Loucy (cell line): Measurements from ENCODE around the gene LHPP.

Experiments used
- H2AFZ ChIP-seq: fragments of 200-600 bp; sonication (generic); 2 replicates; pipeline ENCODE4 v1.6.0; 2016; ENCODE audit warnings: antibody characterized with exemption, mild to moderate bottlenecking, low read length, moderate library complexity
- H3F3A ChIP-seq: fragments of 200-600 bp; 2 replicates; pipeline ENCODE4 v1.6.0; 2016; ENCODE audit warnings: antibody characterized with exemption, low read depth, mild to moderate bottlenecking
- H3K27me3 ChIP-seq: fragments of 200-600 bp; sonication (generic); 2 replicates; pipeline ENCODE4 v1.6.1; 2014; ENCODE audit warnings: low read length, mild to moderate bottlenecking; ENCODE audit not compliant: insufficient read depth, poor library complexity, severe bottlenecking
- H3K36me3 ChIP-seq: fragments of 200-600 bp; sonication (generic); 2 replicates; pipeline ENCODE4 v1.6.1; 2016; ENCODE audit warnings: low read length; ENCODE audit not compliant: insufficient read depth
- H3K4me1 ChIP-seq: fragments of 200-600 bp; sonication (generic); 2 replicates; pipeline ENCODE4 v1.5.1; 2014; ENCODE audit warnings: low read length, mild to moderate bottlenecking; ENCODE audit not compliant: insufficient read depth, poor library complexity, severe bottlenecking
- H3K4me2 ChIP-seq: fragments of 200-600 bp; sonication (generic); 2 replicates; pipeline ENCODE4 v1.6.0; 2014; ENCODE audit warnings: antibody characterized with exemption, low read length, low read depth, mild to moderate bottlenecking; ENCODE audit not compliant: poor library complexity, severe bottlenecking
- H3K4me3 ChIP-seq: fragments of 200-600 bp; sonication (generic); 2 replicates; pipeline ENCODE4 v1.5.1; 2014; ENCODE audit warnings: low read length, mild to moderate bottlenecking, mixed read lengths; ENCODE audit not compliant: poor library complexity, severe bottlenecking
- H3K79me2 ChIP-seq: fragments of 200-600 bp; sonication (generic); 2 replicates; pipeline ENCODE4 v1.6.1; 2014; ENCODE audit warnings: low read length; ENCODE audit not compliant: insufficient read depth
- H3K9ac ChIP-seq: fragments of 200-600 bp; sonication (generic); 2 replicates; pipeline ENCODE4 v1.6.0; 2014; ENCODE audit warnings: mild to moderate bottlenecking, low read depth, low read length, moderate library complexity; ENCODE audit not compliant: poor library complexity, severe bottlenecking
- H3K9me2 ChIP-seq: fragments of 200-600 bp; sonication (generic); replicated peaks from 2 replicates; pipeline ENCODE4 v1.6.1; 2016; ENCODE audit warnings: low read depth, low read length, mixed read lengths
- H3K9me3 ChIP-seq: fragments of 200-600 bp; sonication (generic); 2 replicates; pipeline ENCODE4 v1.6.1; 2014; ENCODE audit warnings: mild to moderate bottlenecking, antibody characterized with exemption, low read length, low read depth; ENCODE audit not compliant: insufficient read depth
- H4K20me1 ChIP-seq: fragments of 200-600 bp; sonication (generic); 2 replicates; pipeline ENCODE4 v1.6.0; 2014; ENCODE audit warnings: antibody characterized with exemption, low read length, mild to moderate bottlenecking; ENCODE audit not compliant: insufficient read depth, poor library complexity, severe bottlenecking
- CTCF ChIP-seq: fragments of 200-600 bp; sonication (generic); conservative IDR thresholded peaks from 2 replicates; pipeline ENCODE4 v1.5.1; 2014; ENCODE audit warnings: mild to moderate bottlenecking, antibody characterized with exemption, low read length
- EZH2phosphoT487 ChIP-seq: fragments of 200-600 bp; IDR thresholded peaks from 2 replicates; pipeline ENCODE4 v1.6.1; 2018; ENCODE audit warnings: antibody characterized with exemption, mild to moderate bottlenecking, moderate library complexity, borderline replicate concordance

LHPP gene

GRCh38 chr10:124453960-124454610 is 7.5 kb upstream of the LHPP start:
- Histone ChIP-seq H3K36me3 (no peaks in the 10 kb centered on the region), H3K9me2 (no peaks in the 10 kb centered on the region), H3F3A (no peaks in the 10 kb centered on the region), H3K4me1 (no peaks in the 10 kb centered on the region), H3K79me2 (no peaks in the 10 kb centered on the region), H3K9me3 (no peaks in the 10 kb centered on the region), H3K4me2 (no peak overlapping the region), H3K9ac (no peak overlapping the region), H3K4me3 (no peak overlapping the region), H3K27me3 (no peaks in the 10 kb centered on the region), H2AFZ (no peak overlapping the region), H4K20me1 (no peaks in the 10 kb centered on the region)
- no peak for TF ChIP-seq CTCF
- no peak for TF ChIP-seq EZH2phosphoT487

GRCh38 chr10:124455441-124455840 is 6.2 kb upstream of the LHPP start:
- no peak overlapping the region for H2AFZ ChIP-seq
- no peak overlapping the region for H3K4me3 ChIP-seq
- H3K36me3 ChIP-seq = no peaks in the 10 kb centered on the region
- H3K79me2 ChIP-seq = no peaks in the 10 kb centered on the region
- H3F3A ChIP-seq = no peaks in the 10 kb centered on the region
- no peaks in the 10 kb centered on the region for H3K27me3 ChIP-seq
- H3K9me2 ChIP-seq = no peaks in the 10 kb centered on the region
- H3K9me3 ChIP-seq = no peaks in the 10 kb centered on the region
- no peaks in the 10 kb centered on the region for H4K20me1 ChIP-seq
- H3K4me2 ChIP-seq = no peak overlapping the region
- TF ChIP-seq EZH2phosphoT487 = no peak
- no peak for TF ChIP-seq CTCF
- H3K9ac ChIP-seq = no peak overlapping the region
- H3K4me1 ChIP-seq = no peaks in the 10 kb centered on the region

- no peaks in the 10 kb centered on the region for H3K9me2 ChIP-seq
- H3K9me3 ChIP-seq = no peaks in the 10 kb centered on the region
- H3K36me3 ChIP-seq = no peaks in the 10 kb centered on the region
- TF ChIP-seq CTCF = no peak
- H3K4me3 ChIP-seq = no peak overlapping the region
- H3K27me3 ChIP-seq = no peaks in the 10 kb centered on the region
- no peak overlapping the region for H2AFZ ChIP-seq
- no peak overlapping the region for H3K4me2 ChIP-seq
- H3K9ac ChIP-seq = no peak overlapping the region
- peaks cover 6% of the 10 kb centered on the region for H3K4me1 ChIP-seq
- peaks cover 6% of the 10 kb centered on the region; the same call in 1 of the 2 replicates for H3K79me2 ChIP-seq
- H3F3A ChIP-seq = no peaks in the 10 kb centered on the region
- H4K20me1 ChIP-seq = no peaks in the 10 kb centered on the region
Measured at GRCh38 chr10:124458473-124458872, 3.1 kb upstream of the LHPP start.
